ENCODE data around the gene UTP15.

UTP15 gene

DNA sequence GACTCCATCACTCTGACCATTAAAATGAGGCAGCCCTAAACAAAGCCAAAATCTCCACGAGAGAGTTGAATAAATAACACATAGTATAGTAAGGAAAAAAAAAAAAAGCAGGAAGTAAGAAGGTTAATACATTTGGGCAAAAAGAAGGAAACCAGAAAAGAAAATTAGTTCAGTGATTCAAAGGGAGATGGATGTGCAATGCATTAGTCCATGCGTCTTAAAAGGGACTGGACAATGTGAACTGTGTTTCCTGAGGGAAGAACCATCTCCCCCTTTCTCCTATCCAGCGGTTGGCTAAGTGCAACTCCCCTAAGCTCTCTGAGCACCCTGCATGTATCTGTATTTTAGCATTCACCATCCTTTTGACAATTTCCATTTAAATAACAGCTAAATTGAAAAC, 1.5 kb upstream of the UTP15 start:
- TF ChIP-seq CTCF (IDR thresholded peaks at IDR 0.05; ENCODE audit: control insufficient read depth, extremely low read depth, insufficient read depth): no peak
- no peak for DNase-seq (ENCODE audit: low read depth)

GRCh38 chr5:73564675-73565074, 868 bp upstream of the UTP15 start:
- H3K4me3 ChIP-seq (ENCODE audit: low read depth, low read length): peak overlapping the region; percentile 78
- no peak for DNase-seq (ENCODE audit: low read depth)
- TF ChIP-seq CTCF (IDR thresholded peaks at IDR 0.05; ENCODE audit: control insufficient read depth, extremely low read depth, insufficient read depth): no peak

More for the DNA sequence above, 1.5 kb upstream of the UTP15 start:
- H3K4me3 ChIP-seq (ENCODE audit: low read depth, low read length): peak overlapping the region; percentile 78

DNA sequence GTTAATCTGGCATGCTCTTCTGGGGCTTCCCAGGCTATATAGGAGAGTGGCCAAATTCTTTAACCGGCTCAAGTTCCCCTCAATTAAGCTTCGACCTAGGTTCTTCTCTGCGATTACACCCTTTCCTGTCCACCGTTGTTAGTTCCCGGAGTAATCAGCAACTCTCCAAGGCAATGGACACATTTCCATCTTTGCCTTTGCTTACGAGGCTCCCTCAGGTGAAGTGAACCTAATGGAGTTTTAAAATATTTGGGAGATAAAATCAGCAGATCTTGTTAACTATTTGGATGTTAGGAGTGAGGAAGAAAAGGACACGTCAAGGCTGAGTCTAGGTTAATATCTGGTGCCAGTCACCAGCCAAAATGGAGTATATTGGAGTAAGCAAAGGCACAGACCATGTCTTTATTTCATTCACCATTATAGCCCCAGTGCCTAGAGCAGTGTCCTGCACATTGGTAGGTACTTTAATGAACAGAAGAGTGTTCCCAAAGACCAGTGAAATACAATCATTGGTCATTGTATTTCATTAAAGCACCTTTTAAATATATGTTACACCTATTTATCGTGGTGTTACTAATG, 515 bp downstream of the UTP15 start:
- no peak for DNase-seq (ENCODE audit: low read depth)
- TF ChIP-seq CTCF (IDR thresholded peaks at IDR 0.05; ENCODE audit: control insufficient read depth, extremely low read depth, insufficient read depth): no peak
- H3K4me3 ChIP-seq (ENCODE audit: low read depth, low read length): peak overlapping the region; percentile 78

GRCh38 chr5:73582285-73583145, 17.0 kb downstream of the UTP15 start:
- no peak for DNase-seq (ENCODE audit: low read depth)
- H3K4me3 ChIP-seq (ENCODE audit: low read depth, low read length): no peak overlapping the region
- TF ChIP-seq CTCF (IDR thresholded peaks at IDR 0.05; ENCODE audit: control insufficient read depth, extremely low read depth, insufficient read depth): no peak

- TF ChIP-seq CTCF (IDR thresholded peaks at IDR 0.05; ENCODE audit: control insufficient read depth, extremely low read depth, insufficient read depth): no peak
- DNase-seq (ENCODE audit: low read depth): no peak
- no peak overlapping the region for H3K4me3 ChIP-seq (ENCODE audit: low read depth, low read length)
Observed at GRCh38 chr5:73587923-73588322, 22.4 kb downstream of the UTP15 start.

DNA sequence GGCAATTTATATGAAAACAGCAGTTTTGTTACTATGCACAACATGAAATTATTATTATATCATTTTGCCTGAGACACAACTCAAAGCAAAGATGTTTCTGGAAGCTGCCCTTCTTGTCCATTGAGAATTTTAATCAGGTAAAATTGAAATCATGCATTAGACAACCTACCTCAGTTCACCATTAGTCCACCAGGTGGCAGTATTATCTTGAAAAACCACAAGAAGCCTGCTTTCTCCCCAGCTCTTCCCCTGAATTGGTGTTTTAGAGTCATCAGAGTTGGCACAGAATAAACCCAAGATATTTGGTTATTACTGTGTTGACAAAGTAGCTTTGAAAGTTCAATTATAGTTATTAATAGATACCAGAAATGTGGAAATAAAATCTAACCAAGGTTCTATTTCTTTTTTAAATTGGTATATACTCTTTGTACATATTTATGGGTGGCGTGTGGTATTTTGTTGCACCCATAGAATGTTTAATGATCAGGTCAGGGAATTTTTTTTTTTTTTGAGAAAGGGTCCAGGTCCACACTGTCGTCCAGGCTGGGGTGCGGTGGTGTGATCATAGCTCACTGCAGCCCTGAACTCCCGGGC, 25.7 kb downstream of the UTP15 start:
- TF ChIP-seq CTCF (IDR thresholded peaks at IDR 0.05; ENCODE audit: control insufficient read depth, extremely low read depth, insufficient read depth): peak; percentile 70
- DNase-seq (ENCODE audit: low read depth): peak; percentile 61

More for the DNA sequence above, 25.7 kb downstream of the UTP15 start:
- no peak overlapping the region for H3K4me3 ChIP-seq (ENCODE audit: low read depth, low read length)
